Spinal cord (tissue), 10 donors: Measurements from ENCODE around the gene UBE2J1. TPM values are rescaled to one million over a fixed set of nuclear protein-coding genes. Genes with fewer than 3 reads are reported as not detected.

Source experiments
- DNase-seq, 6 donors: peaks; one replicate each; pipeline versions ENCODE4 v3.0.0 to v3.0.0-alpha.2; 2013 to 2015; ENCODE audit warnings: low spot score in 6 of 6, low read depth in 4 of 6
- H3K27ac ChIP-seq: one replicate; pipeline ENCODE4 v1.5.1; 2013; ENCODE audit warnings: low read depth, low read length, control low read depth
- H3K27me3 ChIP-seq: one replicate; pipeline ENCODE4 v1.6.1; 2013; ENCODE audit warnings: low read length; ENCODE audit not compliant: control insufficient read depth, insufficient read depth
- H3K36me3 ChIP-seq: one replicate; pipeline ENCODE4 v1.6.1; 2013; ENCODE audit warnings: low read length; ENCODE audit not compliant: control insufficient read depth, insufficient read depth
- H3K4me1 ChIP-seq: one replicate; pipeline ENCODE4 v1.6.1; 2013; ENCODE audit warnings: low read length; ENCODE audit not compliant: control insufficient read depth, insufficient read depth
- H3K4me3 ChIP-seq: one replicate; pipeline ENCODE4 v1.5.1; 2013; ENCODE audit warnings: low read depth, low read length, control low read depth
- H3K9me3 ChIP-seq: one replicate; pipeline ENCODE4 v1.6.1; 2013; ENCODE audit warnings: low read length; ENCODE audit not compliant: control insufficient read depth, insufficient read depth
- WGBS: methylation state at CpG from one replicate; pipeline ENCODE4 v1.1.5; 2013; ENCODE audit warnings: missing lambda C conversion rate; ENCODE audit not compliant: insufficient coverage; 5-methylcytosine and 5-hydroxymethylcytosine counted together
- polyA plus RNA-seq, 2 donors: library from polyadenylated mRNA; unstranded; fragments of 120-200 nt; gene quantifications; one replicate each; pipeline ENCODE4 v1.2.1, GENCODE V29; 2013; ENCODE audit not compliant: insufficient read length in 2 of 2
- total RNA-seq, 2 donors: library from RNA; depleted of rRNA in 1 of 2; stranded (reverse); fragments of 120-200 nt in 1 of 2; fragments of >200 nt in 1 of 2; gene quantifications; one replicate each; pipeline versions ENCODE4 v1.2.3 to v1.2.4, GENCODE V29; 2013 to 2014
- donor health status: healthy.

Gene UBE2J1
- total and polyA plus RNA-seq, 4 donors = 38.1 to 66.0 (median 50.5) TPM

DNA sequence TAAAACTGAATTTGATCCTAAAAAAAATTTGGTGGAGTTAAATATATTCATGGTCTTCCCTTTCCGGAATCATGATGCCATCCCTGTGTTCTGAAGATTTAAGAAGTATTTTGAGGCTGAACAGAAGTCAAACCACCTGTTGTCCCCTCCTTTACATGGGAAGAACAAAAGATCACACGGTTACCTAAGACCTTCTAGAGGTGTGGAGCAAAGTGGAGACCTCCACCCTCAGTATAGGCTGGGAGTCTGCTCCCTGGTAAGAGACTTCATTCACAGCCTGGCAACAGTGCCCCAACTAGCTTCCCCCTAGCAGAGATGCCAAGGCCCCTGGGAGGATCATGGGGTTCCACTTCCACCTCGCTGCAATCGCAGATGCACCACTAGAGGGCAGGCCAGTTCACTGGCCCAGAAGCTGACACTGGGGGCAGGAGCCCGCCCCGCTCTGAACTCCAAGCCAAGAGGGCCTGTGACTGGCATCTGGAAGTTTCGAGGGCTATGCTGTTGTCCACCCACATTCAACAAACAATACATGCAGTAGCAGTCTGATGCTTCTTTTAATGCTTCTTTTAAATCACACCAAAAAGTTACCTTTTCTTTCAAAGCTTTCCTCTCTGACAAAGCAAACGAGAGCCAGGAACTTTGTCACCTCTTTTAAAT is 19.5 kb upstream of the UBE2J1 start:
- H3K27ac ChIP-seq = no peak overlapping the region
- WGBS = 11% methylated on average over 5 of the region's 8 CpGs
- peak in 3 of 6 donors; percentile 39 to 80 (median 72) for DNase-seq
- no peak overlapping the region for H3K4me3 ChIP-seq
- H3K4me1 ChIP-seq = peaks cover 11% of the 10 kb centered on the region
- H3K36me3 ChIP-seq = peaks cover 4% of the 10 kb centered on the region
- H3K9me3 ChIP-seq = no peaks in the 10 kb centered on the region
- H3K27me3 ChIP-seq = no peaks in the 10 kb centered on the region

DNA sequence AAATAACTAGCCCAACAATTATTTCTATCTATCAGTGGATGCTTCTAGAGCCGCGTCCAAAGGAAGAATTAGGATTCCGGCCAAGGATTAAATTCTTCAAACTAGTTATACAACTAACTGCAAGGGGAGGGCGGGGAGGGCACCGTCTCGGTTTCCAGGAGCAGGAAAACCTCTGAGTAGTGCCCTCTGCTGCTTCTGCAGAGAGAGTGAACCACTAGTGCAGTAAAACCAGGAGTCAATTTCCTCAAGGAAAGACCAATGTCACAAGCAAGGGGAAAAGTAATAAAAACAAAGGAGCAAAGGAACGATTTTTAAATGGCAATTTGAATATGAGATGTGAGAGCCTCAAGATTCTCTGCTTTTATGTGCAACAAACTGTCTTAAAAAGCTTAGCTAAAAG is 16.5 kb upstream of the UBE2J1 start:
- H3K27me3 ChIP-seq = no peaks in the 10 kb centered on the region
- no peak overlapping the region for H3K27ac ChIP-seq
- peaks cover 8% of the 10 kb centered on the region for H3K36me3 ChIP-seq
- peak in 2 of 6 donors; percentile 39 to 40 for DNase-seq
- 28% methylated on average over 3 of the region's 7 CpGs for WGBS
- H3K9me3 ChIP-seq = no peaks in the 10 kb centered on the region
- peaks cover 7% of the 10 kb centered on the region for H3K4me1 ChIP-seq
- H3K4me3 ChIP-seq = no peak overlapping the region

DNA sequence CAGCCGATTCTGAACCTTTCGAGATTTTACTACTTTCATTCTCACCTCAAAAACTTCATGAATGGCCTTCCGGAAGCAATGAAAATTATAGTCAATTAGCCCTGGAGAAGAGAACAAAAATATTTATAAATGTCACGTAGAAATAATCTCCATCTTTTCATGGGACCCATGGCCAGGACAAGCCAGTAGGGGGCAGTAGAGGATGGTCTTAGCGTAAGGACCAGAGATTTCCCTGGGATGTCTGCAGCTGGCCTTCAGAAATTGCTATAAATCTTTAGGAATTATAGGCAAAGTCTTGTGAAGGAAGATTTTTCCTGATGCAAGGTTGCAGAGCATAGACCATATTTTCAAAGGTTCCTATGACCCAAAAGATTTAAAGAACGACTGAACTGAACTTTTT is 15.6 kb upstream of the UBE2J1 start:
- Histone ChIP-seq H3K27ac (no peak overlapping the region), H3K4me1 (peaks cover 7% of the 10 kb centered on the region), H3K36me3 (peaks cover 8% of the 10 kb centered on the region), H3K4me3 (no peak overlapping the region), H3K27me3 (no peaks in the 10 kb centered on the region), H3K9me3 (no peaks in the 10 kb centered on the region)
- 0% methylated on average over 1 of the region's 6 CpGs for WGBS
- DNase-seq = peak in 4 of 6 donors; percentile 53 to 88 (median 73)

DNA sequence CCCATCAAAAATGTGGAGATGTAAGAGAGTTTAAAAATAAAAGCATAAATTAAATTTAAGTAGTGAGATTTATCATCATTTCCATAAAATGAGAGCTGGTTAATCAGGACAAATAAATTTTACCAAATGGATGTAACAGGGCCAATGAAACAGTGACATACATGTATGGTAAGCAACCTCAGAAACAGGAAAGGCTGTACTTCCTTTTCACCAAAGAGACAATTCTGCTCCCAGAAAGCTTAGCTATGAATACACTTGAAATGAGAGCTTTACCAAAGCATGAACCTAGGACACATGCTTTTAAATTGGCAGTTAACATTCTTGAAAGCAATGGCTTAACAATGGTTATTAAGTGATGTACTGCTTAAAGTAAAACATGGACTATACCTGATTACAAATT is 12.1 kb upstream of the UBE2J1 start:
- H3K9me3 ChIP-seq = no peaks in the 10 kb centered on the region

DNA sequence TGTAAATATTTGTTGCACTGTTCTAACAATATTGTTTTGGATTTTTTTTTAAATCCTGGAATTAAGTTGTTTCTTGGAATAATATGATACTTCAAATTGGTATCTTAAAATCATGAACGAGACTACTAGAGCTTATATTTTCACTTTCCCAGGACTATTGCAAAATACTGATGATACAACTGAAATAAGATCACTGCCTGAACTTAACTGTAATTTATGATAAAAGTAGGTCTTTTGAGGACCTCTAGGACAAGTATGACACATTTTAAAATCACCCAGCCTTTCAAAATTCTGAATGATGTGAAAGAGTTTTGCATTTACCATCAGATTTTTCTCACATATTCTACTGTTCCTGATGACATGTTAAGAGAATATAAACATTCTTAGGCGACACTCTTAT is 8.6 kb upstream of the UBE2J1 start:
- H3K27ac ChIP-seq = no peak overlapping the region
- no peaks in the 10 kb centered on the region for H3K27me3 ChIP-seq
- H3K36me3 ChIP-seq = peaks cover 2% of the 10 kb centered on the region
- H3K4me1 ChIP-seq = no peaks in the 10 kb centered on the region
- H3K9me3 ChIP-seq = no peaks in the 10 kb centered on the region
- no peak overlapping the region for H3K4me3 ChIP-seq
- WGBS = 100% methylated on average over 1 of the region's 2 CpGs
- DNase-seq = no peak

More for the DNA sequence above, 12.1 kb upstream of the UBE2J1 start:
- Histone ChIP-seq H3K27ac (no peak overlapping the region), H3K27me3 (no peaks in the 10 kb centered on the region), H3K4me3 (no peak overlapping the region), H3K36me3 (peaks cover 4% of the 10 kb centered on the region), H3K4me1 (peaks cover 3% of the 10 kb centered on the region)
- no peak for DNase-seq

DNA sequence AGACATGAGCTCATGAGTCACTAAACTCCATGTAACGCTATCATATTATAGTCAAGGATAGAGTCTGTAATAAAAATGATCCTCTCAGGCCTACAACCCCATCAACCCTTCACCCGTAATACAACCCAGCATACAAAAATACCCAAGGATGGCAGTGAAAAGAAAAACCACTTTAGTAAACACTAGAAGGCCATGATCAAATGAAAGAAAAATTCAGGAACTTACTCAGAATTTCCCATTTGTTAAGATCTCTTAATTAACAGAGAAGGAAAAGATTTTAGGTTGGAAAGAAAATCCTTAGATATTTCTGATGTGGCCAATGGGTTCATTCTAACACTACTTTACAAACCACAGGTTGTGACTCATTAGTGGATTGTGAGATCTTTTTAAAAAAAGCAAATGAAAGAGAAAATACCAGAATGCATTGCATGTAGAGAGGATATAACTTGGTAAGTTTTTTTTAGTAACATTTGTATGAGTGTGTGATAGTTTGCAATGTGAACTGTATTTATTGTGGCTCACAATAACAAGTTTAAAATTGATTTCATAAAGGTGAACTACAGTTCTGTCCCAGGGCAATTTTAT is 8.0 kb upstream of the UBE2J1 start:
- Histone ChIP-seq H3K4me1 (no peaks in the 10 kb centered on the region), H3K36me3 (no peaks in the 10 kb centered on the region), H3K4me3 (no peak overlapping the region), H3K27me3 (no peaks in the 10 kb centered on the region), H3K27ac (no peak overlapping the region), H3K9me3 (no peaks in the 10 kb centered on the region)
- no CpG with 5 or more reads among the region's 2 CpGs for WGBS
- no peak for DNase-seq

DNA sequence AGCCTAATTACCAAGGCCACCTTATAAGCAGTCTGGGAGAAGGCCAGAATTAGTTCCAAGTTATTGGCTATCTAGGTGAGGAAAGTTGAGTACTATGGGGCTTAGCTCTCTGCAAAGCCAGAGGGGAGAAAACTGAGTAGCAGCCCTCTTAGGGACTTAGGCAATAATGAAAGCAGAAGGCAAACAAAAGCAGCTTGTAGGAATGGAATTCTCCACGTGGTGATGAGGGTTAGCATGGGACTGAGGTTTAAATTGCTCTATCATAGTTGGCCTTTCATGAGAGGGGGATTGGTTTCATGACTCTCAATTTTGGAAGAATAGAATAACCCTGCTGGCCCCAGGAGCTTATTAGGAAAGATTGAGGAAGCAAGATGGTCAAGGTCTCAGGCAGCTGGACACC is 7.0 kb upstream of the UBE2J1 start:
- no peaks in the 10 kb centered on the region for H3K36me3 ChIP-seq
- 0% methylated on average over 1 of the region's 1 CpG for WGBS
- H3K4me1 ChIP-seq = no peaks in the 10 kb centered on the region
- H3K9me3 ChIP-seq = no peaks in the 10 kb centered on the region
- peak in 1 of 6 donors; percentile 20 for DNase-seq
- H3K27me3 ChIP-seq = no peaks in the 10 kb centered on the region
- no peak overlapping the region for H3K4me3 ChIP-seq
- no peak overlapping the region for H3K27ac ChIP-seq

DNA sequence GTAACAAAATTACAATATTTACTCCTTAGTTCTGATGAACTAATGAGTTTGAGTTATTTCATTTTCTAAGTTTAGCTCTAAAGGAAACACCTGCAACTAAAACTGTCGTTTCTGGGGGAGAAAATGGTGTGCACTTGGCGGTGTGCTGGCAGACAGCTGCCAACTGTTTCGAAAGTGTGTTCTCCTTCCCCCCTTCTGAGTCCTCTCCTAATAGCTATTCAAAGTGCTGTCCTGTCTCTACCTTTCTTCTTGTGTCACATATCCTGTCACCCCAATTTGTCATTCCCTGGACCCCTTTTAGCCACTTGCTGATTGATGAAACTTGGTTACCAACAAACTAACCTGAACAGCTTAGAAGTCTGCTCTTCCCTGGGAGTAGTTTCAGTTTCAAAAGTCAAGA is 4.9 kb upstream of the UBE2J1 start:
- H3K27me3 ChIP-seq = no peaks in the 10 kb centered on the region
- DNase-seq = no peak
- no peaks in the 10 kb centered on the region for H3K9me3 ChIP-seq
- peaks cover 4% of the 10 kb centered on the region for H3K4me1 ChIP-seq
- no peaks in the 10 kb centered on the region for H3K36me3 ChIP-seq
- no peak overlapping the region for H3K4me3 ChIP-seq
- 26% methylated on average over 3 of the region's 3 CpGs for WGBS
- H3K27ac ChIP-seq = no peak overlapping the region

DNA sequence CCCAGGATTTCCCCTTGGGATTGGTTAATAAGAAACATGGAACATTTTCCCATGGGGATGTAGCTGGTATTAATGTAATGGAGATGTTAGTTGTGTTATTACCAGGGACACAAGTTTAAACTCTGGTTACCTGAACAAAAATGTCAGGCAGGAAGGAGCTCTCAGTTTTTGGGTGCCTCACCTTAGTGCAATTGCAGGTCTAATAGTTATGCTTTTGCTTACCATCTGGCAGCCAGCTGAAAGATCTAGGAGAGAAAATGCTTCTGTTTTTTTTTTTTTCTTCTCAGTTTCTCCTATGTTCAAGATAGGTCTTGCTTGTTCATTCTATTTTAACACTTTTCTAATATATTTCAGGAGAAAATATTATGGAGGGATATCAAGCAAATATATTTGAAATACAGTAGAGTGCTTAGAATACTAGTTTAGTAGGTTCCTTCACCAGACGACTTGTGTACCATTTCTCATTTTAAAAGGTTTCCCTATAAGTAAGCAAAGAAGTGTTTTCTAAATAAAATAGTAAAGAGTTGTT is 4.2 kb upstream of the UBE2J1 start:
- WGBS = no CpG with 5 or more reads among the region's 1 CpG
- Histone ChIP-seq H3K27me3 (no peaks in the 10 kb centered on the region), H3K36me3 (no peaks in the 10 kb centered on the region), H3K9me3 (no peaks in the 10 kb centered on the region), H3K4me1 (peaks cover 4% of the 10 kb centered on the region), H3K4me3 (no peak overlapping the region), H3K27ac (no peak overlapping the region)
- no peak for DNase-seq
